GM23248 (cell line): ENCODE data around the gene CNOT9.

Experiments used
- EZH2 ChIP-seq: fragments of 200-600 bp; sonication (generic); IDR thresholded peaks from 2 replicates; pipeline ENCODE4 v1.6.1; 2018; ENCODE audit warnings: antibody characterized with exemption, mild to moderate bottlenecking; ENCODE audit not compliant: insufficient read depth, poor library complexity, severe bottlenecking
- EZH2phosphoT487 ChIP-seq: fragments of 200-600 bp; sonication (generic); IDR thresholded peaks from 2 replicates; pipeline ENCODE4 v1.6.1; 2018; ENCODE audit warnings: antibody characterized with exemption, moderate library complexity, mild to moderate bottlenecking, low read depth; ENCODE audit not compliant: insufficient read depth

GRCh38 chr2:218618102-218618860 lies 49.6 kb downstream of the CNOT9 start:
- TF ChIP-seq EZH2 (no peak), EZH2phosphoT487 (no peak)
